Nephron (organoid): ENCODE results near the gene SETD3.

ENCODE experiments used
- H3K27ac Mint-ChIP-seq, 3 experiments: 2 replicates each; pipeline ENCODE4 v1.8.0; 2020; ENCODE audit warnings: mixed read lengths in 3 of 3, mild to moderate bottlenecking in 2 of 3, moderate library complexity in 1 of 3
- H3K27me3 Mint-ChIP-seq: 2 replicates; pipeline ENCODE4 v1.8.0; 2021; ENCODE audit warnings: low read depth, mild to moderate bottlenecking, moderate library complexity, mixed read lengths
- H3K36me3 Mint-ChIP-seq: 2 replicates; pipeline ENCODE4 v1.8.0; 2020; ENCODE audit warnings: low read depth, mixed read lengths
- H3K4me1 Mint-ChIP-seq: 2 replicates; pipeline ENCODE4 v1.8.0; 2020; ENCODE audit warnings: mixed read lengths
- H3K4me3 Mint-ChIP-seq, 3 experiments: 2 replicates each; pipeline ENCODE4 v1.8.0; 2020; ENCODE audit warnings: mild to moderate bottlenecking in 3 of 3, mixed read lengths in 3 of 3, moderate library complexity in 2 of 3
- H3K9me3 Mint-ChIP-seq: 2 replicates; pipeline ENCODE4 v1.8.0; 2020; ENCODE audit warnings: mixed read lengths
- TF ChIP-seq, protein P1 (sequence below), 3 experiments: fragments of 200-600 bp; sonication (generic); IDR thresholded peaks; one replicate each; pipeline ENCODE4 v1.5.0; 2021; ENCODE audit warnings: antibody characterized with exemption in 3 of 3; ENCODE audit not compliant: unreplicated experiment in 3 of 3

Gene SETD3

DNA sequence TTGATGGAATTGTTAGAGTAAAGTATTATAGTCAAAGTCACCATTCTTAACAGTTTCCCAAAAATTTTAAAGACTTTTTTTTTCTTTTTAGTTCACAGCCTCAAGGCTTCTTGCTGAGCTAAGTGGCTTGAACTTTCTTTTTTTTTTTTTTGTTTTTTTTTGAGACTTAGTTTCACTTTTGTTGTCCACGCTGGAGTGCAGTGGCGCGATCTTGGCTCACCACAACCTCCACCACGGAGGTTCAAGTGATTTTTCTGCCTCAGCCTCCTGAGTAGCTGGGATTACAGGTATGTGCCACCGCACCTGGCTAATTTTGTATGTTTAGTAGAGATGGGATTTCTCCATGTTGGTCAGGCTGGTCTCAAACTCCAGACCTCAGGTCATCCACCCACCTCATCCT lies 92.8 kb downstream of the SETD3 start:
- no peak overlapping the region for H3K4me3 Mint-ChIP-seq
- no peaks in the 10 kb centered on the region for H3K4me1 Mint-ChIP-seq
- peaks cover 3% of the 10 kb centered on the region for H3K9me3 Mint-ChIP-seq
- no peaks in the 10 kb centered on the region for H3K36me3 Mint-ChIP-seq
- H3K27ac Mint-ChIP-seq: no peak overlapping the region
- TF ChIP-seq, protein P1, sequence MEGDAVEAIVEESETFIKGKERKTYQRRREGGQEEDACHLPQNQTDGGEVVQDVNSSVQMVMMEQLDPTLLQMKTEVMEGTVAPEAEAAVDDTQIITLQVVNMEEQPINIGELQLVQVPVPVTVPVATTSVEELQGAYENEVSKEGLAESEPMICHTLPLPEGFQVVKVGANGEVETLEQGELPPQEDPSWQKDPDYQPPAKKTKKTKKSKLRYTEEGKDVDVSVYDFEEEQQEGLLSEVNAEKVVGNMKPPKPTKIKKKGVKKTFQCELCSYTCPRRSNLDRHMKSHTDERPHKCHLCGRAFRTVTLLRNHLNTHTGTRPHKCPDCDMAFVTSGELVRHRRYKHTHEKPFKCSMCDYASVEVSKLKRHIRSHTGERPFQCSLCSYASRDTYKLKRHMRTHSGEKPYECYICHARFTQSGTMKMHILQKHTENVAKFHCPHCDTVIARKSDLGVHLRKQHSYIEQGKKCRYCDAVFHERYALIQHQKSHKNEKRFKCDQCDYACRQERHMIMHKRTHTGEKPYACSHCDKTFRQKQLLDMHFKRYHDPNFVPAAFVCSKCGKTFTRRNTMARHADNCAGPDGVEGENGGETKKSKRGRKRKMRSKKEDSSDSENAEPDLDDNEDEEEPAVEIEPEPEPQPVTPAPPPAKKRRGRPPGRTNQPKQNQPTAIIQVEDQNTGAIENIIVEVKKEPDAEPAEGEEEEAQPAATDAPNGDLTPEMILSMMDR (IDR thresholded peaks at IDR 0.05; ENCODE audit: unreplicated experiment in 3 of 3): no peak
- H3K27me3 Mint-ChIP-seq: peaks cover 7% of the 10 kb centered on the region

DNA sequence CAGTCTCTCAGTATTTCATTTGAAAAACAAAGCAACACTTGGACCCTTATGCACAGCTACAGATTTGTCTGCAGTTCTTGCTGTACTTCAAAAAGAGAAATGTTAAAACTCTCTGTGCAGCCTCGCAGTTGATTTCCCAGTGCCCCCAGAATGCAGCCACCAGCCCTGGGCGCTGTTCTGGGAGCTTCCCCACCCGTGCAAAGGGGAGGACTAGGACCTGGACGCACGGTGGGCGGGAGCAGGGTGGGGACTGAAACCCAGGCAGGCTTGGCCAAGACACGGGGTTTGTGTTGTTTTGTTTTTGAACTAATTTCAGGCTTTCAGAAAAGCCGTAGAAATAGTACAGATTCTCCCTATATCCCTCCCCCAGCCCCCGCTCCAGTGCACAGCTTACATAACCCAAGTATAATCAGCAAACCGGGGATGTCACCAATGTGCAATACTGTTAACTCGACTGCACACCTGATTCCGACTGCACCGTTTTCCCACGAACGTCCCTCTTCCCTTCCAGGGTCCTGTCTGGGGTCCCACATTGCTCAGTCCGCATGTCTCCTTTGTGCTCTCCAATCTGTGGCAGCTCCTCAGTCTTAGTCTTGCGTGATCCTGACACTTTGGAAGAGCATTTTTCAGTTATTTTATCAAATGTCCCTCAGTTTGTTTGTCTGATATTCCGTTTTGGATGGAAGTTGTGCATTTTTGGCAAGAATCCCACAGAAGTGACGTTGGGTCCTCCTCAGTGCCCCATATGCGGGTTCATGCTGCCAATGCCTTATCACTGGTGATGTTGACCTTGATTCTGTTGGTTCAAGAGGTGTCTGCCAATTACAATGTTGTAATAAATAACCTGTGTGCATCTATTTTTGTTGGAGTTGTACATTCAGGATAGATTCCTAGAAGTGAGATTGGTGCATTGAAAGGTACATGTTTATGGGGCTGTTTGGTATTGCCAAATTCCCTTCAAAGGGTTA lies 95.9 kb downstream of the SETD3 start:
- H3K27ac Mint-ChIP-seq: no peak overlapping the region
- H3K4me3 Mint-ChIP-seq: no peak overlapping the region
- no peaks in the 10 kb centered on the region for H3K4me1 Mint-ChIP-seq
- H3K27me3 Mint-ChIP-seq: peaks cover 29% of the 10 kb centered on the region
- TF ChIP-seq, protein P1 (IDR thresholded peaks at IDR 0.05; ENCODE audit: unreplicated experiment in 3 of 3): no peak
- H3K36me3 Mint-ChIP-seq: no peaks in the 10 kb centered on the region
- H3K9me3 Mint-ChIP-seq: peaks cover 3% of the 10 kb centered on the region

DNA sequence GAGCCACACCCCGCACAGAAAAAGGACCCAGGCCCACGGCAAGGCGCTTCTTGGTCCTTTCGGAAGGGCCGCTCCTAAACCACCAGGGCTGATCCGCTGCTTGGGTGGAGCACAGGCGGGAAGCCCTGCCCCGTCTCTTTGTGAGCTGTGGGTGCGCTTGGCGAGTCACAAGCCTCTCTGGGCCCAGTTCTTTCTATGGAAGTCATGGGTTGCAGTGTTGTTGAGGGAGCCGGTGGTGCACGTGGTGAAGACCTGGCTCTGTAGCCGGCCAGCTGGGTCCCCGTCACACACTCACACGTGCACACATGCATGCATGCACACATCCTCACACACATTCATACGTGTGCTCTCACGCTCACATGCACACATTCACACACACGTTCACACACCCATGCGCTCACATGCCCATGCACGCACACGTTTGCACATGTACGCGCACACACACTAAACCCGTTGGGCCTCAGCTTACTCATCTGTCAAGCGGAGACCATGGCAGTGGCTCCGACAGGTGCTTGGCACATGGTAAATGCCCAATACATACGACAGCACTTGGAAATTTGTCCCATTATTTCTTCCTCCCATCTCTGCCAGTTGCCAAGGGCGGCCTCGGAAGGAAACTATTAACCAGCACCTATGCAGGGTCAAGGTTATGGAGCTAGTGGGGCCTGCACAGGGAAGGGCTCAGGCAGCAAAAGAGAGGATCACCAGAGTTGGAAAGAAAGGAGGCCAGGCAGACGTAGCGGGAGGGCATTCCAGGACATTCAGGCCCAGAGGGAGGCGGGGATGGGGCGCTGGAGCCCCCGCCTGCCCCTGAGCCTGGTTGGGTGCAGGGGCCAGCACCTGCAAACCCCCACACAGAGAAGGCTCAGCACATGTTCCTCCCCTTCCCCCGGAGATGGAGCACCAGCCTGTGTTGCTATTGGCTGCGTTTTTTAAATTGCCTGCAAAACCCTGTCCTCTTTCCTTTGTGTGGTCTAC lies 96.9 kb downstream of the SETD3 start:
- Mint-ChIP-seq H3K4me3 (no peak overlapping the region), H3K36me3 (no peaks in the 10 kb centered on the region), H3K27me3 (peaks cover 30% of the 10 kb centered on the region), H3K9me3 (peaks cover 3% of the 10 kb centered on the region), H3K4me1 (no peaks in the 10 kb centered on the region), H3K27ac (no peak overlapping the region)
- TF ChIP-seq, protein P1 (IDR thresholded peaks at IDR 0.05; ENCODE audit: unreplicated experiment in 3 of 3): no peak

GRCh38 chr14:99382781-99383471 lies 97.7 kb downstream of the SETD3 start:
- TF ChIP-seq, protein P1 (IDR thresholded peaks at IDR 0.05; ENCODE audit: unreplicated experiment in 3 of 3): no peak
- peaks cover 3% of the 10 kb centered on the region for H3K9me3 Mint-ChIP-seq
- no peaks in the 10 kb centered on the region for H3K36me3 Mint-ChIP-seq
- no peak overlapping the region for H3K27ac Mint-ChIP-seq
- peaks cover 30% of the 10 kb centered on the region for H3K27me3 Mint-ChIP-seq
- H3K4me1 Mint-ChIP-seq: no peaks in the 10 kb centered on the region
- H3K4me3 Mint-ChIP-seq: no peak overlapping the region

GRCh38 chr14:99382071-99382470 lies 98.6 kb downstream of the SETD3 start:
- Mint-ChIP-seq H3K9me3 (peaks cover 3% of the 10 kb centered on the region), H3K27ac (no peak overlapping the region), H3K4me3 (no peak overlapping the region), H3K36me3 (no peaks in the 10 kb centered on the region), H3K4me1 (no peaks in the 10 kb centered on the region), H3K27me3 (peaks cover 32% of the 10 kb centered on the region)
- TF ChIP-seq, protein P1 (IDR thresholded peaks at IDR 0.05; ENCODE audit: unreplicated experiment in 3 of 3): no peak
